Activated naive CD4-positive, alpha-beta T cell treated with Interleukin-2 at 50 U/mL for 16 hours (primary cell): ENCODE results near the gene PPHLN1.

Experiments used
- DNase-seq: peaks from one replicate; pipeline ENCODE4 v3.0.0-alpha.2; 2020

The PPHLN1 gene

GRCh38 chr12:42445891-42446290 is 119.9 kb downstream of the PPHLN1 start:
- DNase-seq: no peak

DNA sequence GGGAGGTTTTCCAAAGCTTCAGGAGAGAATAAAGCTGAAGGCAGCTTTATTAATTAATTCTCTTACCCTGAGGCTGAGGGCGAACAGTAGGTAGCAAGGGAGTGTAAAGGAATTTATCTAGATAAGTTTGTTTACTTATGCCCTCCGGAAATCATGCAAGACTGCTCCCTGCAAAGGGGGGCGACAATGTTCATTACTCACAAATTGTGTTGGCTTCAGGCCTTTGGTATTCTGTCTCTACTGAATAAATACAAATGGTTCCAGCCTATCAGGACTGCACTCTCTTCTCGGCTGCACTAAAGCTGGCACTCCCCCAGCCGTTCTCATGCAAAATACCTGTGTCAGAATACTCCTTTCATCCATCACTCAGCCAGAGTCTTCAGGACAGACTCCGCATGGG is 120.8 kb downstream of the PPHLN1 start:
- no peak for DNase-seq

- DNase-seq: no peak
Measured at GRCh38 chr12:42447371-42447786, 121.4 kb downstream of the PPHLN1 start.

DNA sequence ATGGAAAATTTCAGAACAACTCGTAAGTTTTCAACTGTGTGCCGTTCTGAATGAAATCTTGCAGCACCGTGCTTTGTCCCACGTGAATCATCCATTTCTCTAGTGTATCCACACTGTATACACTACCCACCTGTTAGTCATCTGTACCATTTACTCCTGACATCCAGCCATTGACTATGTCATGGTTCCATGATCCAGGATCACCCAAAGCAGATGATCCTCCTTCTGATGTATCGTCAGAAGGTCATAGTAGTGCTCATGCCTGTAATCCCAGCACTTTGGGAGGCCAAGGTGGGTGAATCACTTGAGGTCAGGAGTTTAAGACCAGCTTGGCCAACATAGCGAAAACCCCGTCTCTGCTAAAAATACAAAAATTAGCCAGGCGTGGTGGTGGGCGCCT is 122.9 kb downstream of the PPHLN1 start:
- no peak for DNase-seq

DNA sequence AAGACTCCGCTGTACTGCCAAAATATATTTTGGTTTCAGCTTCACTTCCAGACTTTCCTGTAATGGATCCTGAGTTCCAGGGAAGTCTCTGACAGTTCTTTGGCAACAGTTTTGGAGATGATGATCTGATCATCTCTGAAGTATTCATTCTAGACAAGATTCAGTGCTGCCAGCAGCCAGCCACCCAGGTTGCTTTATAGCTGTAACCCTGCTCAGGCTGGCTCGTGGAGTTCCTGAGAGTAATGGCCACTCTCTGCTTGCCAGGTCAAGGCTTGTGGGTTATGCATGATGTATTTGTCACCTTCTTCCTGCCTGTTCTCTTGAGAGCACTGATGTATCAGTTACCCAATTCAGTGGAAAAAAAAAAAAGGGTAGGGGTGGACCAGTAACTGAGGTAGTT is 124.3 kb downstream of the PPHLN1 start:
- no peak for DNase-seq

GRCh38 chr12:42458575-42458974 is 132.6 kb downstream of the PPHLN1 start:
- no peak for DNase-seq

DNA sequence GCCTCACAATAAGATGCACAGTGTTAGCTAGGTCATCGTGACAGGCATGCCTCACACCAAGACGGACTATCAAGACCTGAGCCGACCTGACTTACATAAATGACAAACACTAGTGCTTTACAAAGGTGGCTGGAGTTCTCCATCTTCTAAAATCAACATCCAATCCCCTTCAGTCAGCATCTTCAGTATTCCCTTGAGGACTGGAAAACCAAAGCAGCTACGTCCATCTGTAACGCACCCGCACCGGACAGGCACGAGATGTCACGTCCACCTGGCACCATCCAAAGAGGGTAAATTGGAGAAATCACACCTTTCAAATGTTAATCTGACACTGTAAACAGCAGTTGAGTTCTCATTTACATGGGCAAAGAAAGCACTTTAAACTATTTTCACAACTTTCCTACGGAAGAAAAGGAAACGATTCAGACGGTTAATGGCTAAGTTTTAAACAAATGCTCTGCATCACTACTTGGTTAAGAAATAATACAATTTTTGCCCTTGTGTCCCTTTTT is 133.4 kb downstream of the PPHLN1 start:
- DNase-seq: no peak

GRCh38 chr12:42462486-42462885 is 136.5 kb downstream of the PPHLN1 start:
- DNase-seq: no peak

DNA sequence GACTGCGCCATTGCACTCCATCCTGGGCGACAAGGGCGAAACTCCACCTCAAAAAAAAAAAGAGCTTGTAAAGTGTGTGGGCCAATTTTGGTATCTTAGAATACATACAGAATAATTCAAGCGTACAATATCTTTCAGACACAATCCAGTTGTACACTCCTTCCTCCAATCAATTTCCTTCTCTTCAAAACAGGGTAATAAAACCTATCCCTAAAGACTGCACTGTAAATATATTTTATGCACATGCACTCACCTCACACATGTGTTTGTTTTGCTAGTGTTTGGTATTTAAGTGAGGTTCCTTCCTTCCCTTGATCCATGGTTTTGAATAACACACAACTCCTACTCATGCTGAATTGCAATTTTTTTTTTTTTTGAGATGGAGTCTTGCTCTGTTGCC is 137.7 kb downstream of the PPHLN1 start:
- DNase-seq: no peak

- DNase-seq: no peak
Measured at GRCh38 chr12:42468341-42468821, 142.4 kb downstream of the PPHLN1 start.

GRCh38 chr12:42468921-42469320 is 143.0 kb downstream of the PPHLN1 start:
- no peak for DNase-seq

DNA sequence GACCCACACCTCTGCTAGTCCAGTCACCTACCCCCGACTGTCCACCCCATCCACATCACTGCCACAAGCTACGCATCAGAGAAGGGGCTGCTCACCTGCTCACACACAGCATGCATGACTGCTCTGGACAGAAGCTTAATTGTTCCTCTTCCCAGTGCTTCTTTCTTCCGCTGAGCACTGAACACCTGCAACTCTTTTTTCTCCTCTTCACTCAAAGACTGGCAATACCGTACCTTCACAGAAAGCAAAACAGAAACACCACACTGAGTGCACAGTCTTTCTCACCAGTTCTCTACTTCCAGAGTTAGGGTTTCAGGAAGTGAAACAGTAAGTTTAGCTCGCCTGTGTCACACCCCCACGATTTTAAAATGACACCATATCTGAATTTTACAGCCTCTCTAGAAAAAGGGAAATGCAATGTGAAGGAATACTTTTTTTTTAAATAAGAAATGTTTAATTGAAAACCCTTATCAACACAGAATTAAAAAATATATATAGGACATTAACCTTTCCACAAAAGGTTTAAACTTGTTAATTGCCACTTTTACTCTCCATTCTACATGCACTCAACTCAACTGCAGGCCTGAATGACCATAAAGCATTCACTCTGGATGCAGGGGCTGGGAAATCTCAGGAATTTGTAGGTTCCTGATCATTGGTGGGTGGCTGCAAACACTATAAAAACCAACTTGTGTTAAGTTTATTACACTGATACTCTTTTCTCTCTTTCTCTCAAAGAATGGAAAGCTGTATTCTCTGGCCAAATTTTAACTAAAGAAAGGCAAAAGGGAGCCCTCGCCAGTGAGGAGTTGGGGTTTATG is 143.6 kb downstream of the PPHLN1 start:
- no peak for DNase-seq

GRCh38 chr12:42472376-42472775 is 146.4 kb downstream of the PPHLN1 start:
- DNase-seq: no peak

- DNase-seq: no peak
Measured at GRCh38 chr12:42473130-42473529, 147.2 kb downstream of the PPHLN1 start.

DNA sequence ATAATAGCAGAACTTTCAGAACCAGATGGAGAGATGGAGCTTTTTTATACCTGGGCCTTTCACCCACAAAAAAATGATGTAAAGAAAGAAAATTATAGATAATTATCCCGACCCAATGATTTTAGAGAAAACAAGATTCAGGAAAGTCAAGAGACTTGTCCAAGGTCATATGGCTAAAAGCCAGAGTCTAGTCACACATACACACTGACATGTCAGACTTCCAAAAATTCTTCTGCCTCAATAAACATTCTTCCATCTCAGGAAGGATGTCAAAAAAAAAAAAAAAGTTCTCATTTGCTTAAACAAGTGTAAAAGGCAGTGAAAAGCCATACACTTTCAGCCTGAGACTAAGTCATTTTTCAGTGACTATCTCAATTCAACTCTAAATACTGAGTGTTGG is 147.6 kb downstream of the PPHLN1 start:
- no peak for DNase-seq

DNA sequence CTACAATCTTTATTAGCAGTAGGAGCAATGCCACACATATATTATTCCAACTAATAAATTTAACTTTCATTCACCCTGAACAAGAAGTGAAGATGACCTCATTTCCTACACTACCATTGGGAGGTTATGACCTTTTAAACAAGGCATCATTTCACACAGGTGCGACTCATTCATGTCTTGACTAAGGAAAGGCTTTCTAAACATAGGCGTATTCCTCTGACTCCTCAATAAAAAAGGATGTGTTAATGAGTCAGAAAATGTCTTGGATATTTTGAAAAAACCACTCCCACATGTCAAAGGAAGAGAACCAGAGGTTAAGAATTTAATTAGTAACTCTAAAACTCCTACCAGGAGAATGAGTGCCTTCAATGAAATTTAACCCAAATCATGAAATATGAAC is 148.4 kb downstream of the PPHLN1 start:
- no peak for DNase-seq

DNA sequence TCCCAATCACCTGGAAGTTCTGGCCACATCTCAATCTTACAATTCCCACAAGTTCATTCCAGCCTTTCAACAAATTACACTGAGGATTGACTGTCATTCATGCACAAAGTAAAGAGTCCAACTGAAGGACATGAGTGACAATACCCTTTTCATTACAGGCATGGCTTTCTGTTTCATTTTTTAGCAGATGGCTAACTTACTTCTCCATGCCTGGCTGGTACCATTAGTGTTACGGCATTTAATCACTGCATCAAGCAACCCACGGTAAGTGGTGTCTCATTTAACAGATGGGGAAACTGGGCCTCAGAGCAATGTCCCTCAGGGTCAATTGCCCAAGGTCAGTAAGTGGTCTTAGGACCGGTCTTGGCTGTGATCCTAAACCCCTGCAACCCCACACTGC is 149.1 kb downstream of the PPHLN1 start:
- no peak for DNase-seq

- DNase-seq: no peak
Measured at GRCh38 chr12:42477941-42478340, 152.0 kb downstream of the PPHLN1 start.

DNA sequence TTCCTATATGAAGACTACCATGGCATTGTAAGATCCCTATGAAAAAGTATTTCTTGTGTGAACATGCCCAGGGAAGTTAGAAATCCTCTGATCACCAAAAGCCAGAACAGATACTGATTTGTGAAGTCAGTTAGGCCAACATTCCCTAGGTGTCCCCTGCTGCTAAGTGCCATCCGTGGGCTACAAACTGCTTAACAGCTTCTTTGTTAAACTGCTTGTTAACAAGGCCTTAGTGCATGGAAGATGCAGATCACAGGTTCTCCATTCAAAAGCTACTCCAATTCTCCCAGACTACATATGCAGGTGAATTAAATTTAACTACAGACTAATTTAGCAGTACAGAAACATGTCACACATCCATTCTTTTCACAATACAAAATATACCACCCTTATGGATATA is 155.4 kb downstream of the PPHLN1 start:
- no peak for DNase-seq

DNA sequence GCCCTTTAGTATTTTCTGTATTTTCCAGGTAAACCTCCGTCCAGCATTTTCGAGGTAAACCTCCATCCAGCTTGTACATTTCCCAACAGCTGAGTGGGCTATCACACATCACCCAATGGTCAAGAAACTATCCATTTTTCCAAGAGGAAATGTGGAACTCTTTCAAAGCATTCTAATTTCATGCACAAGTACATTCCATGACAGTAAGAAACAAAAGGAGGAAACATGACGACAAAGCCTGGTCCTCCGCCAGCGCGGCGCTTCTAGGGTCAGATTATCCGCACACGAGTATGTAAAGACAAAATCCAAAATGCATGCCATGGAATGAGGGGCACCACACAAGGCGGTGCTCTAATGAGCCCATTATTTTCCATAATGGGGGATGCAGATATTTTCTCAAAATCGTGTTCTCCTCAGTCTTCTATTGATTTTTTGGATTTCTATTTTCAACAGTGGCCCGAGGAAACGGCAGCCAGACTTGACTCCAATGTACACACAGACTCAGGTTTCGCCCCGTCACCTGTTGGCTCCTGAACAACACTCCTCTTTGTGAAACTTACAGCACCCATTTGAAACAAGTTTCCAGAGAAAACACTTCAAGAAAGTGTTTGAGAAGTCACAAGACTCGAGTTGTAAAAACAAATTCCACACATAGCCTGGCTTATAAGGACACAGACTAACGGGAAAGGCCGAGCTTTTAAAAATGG is 156.2 kb downstream of the PPHLN1 start:
- DNase-seq: no peak

- peak; percentile 43 for DNase-seq
Measured at GRCh38 chr12:42482748-42483520, 157.0 kb downstream of the PPHLN1 start.

GRCh38 chr12:42483521-42483790 is 157.5 kb downstream of the PPHLN1 start:
- DNase-seq: peak; percentile 22

GRCh38 chr12:42484996-42485395 is 159.0 kb downstream of the PPHLN1 start:
- no peak for DNase-seq

DNA sequence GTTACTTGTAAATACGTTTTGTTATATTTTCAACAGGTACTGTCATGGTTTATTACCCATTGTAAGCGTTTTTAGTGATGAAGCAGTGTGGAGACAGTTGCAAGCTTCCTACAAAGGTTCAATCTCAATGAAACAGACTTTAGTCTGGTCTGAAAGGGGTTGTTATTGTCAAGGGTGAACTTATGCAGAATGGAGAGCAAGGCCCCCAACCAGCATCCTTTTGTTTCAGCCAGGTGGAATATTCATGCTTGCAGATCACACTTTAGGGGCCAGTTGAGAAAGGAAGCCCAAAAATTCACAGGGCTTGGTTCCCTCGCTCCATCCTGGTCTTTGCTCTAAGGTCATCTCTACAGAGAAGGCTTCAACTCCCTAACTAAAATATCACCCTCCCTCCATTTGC is 159.9 kb downstream of the PPHLN1 start:
- DNase-seq: no peak
